ENCODE data around the gene CEP78. TPM values are rescaled to one million over a fixed set of nuclear protein-coding genes. Genes with fewer than 3 reads are reported as not detected.
"Not testable (repeated sequence)": the region's sequence is repeated elsewhere in the genome, so short reads cannot be mapped to it uniquely, and the experiment has no call there.

The CEP78 gene
- total RNA-seq, 2 donors from 2014 or later = 16.4 to 18.9 TPM

GRCh38 chr9:78213712-78214111 lies 22.2 kb upstream of the CEP78 start:
- Mint-ChIP-seq H3K27ac (no peak overlapping the region), H3K27me3 (peaks cover 2% of the 10 kb centered on the region), H3K4me1 (peaks cover 33% of the 10 kb centered on the region), H3K4me3 (no peak overlapping the region), H3K36me3 (ENCODE audit: low read depth) (no peaks in the 10 kb centered on the region)
- no peak for DNase-seq
- peak; percentile 69 for ATAC-seq
- no peaks in the 10 kb centered on the region for H3K9me3 ChIP-seq (ENCODE audit: control insufficient read depth, low read length, poor library complexity, severe bottlenecking)

- no peak overlapping the region for H3K27ac Mint-ChIP-seq
- no peaks in the 10 kb centered on the region for H3K36me3 Mint-ChIP-seq (ENCODE audit: low read depth)
- ATAC-seq (no peak), DNase-seq (no peak)
- peaks cover 31% of the 10 kb centered on the region for H3K4me1 Mint-ChIP-seq
- H3K9me3 ChIP-seq (ENCODE audit: control insufficient read depth, low read length, poor library complexity, severe bottlenecking) = no peaks in the 10 kb centered on the region
- H3K4me3 Mint-ChIP-seq = no peak overlapping the region
- peaks cover 6% of the 10 kb centered on the region for H3K27me3 Mint-ChIP-seq
Observed at GRCh38 chr9:78214492-78214891, 21.4 kb upstream of the CEP78 start.

- no peaks in the 10 kb centered on the region for H3K9me3 ChIP-seq (ENCODE audit: control insufficient read depth, low read length, poor library complexity, severe bottlenecking)
- DNase-seq (no peak), ATAC-seq (no peak)
- no peak overlapping the region for H3K4me3 Mint-ChIP-seq
- H3K4me1 Mint-ChIP-seq = peaks cover 24% of the 10 kb centered on the region
- H3K36me3 Mint-ChIP-seq (ENCODE audit: low read depth) = no peaks in the 10 kb centered on the region
- peaks cover 8% of the 10 kb centered on the region for H3K27me3 Mint-ChIP-seq
- no peak overlapping the region for H3K27ac Mint-ChIP-seq
Observed at GRCh38 chr9:78215706-78216105, 20.2 kb upstream of the CEP78 start.

GRCh38 chr9:78218890-78219289 lies 17.0 kb upstream of the CEP78 start:
- H3K4me1 Mint-ChIP-seq = peaks cover 2% of the 10 kb centered on the region
- ATAC-seq (no peak), DNase-seq (no peak)
- H3K27ac Mint-ChIP-seq = no peak overlapping the region
- H3K36me3 Mint-ChIP-seq (ENCODE audit: low read depth) = no peaks in the 10 kb centered on the region
- no peaks in the 10 kb centered on the region for H3K9me3 ChIP-seq (ENCODE audit: control insufficient read depth, low read length, poor library complexity, severe bottlenecking)
- no peak overlapping the region for H3K4me3 Mint-ChIP-seq
- H3K27me3 Mint-ChIP-seq = peaks cover 13% of the 10 kb centered on the region

GRCh38 chr9:78221425-78221824 lies 14.4 kb upstream of the CEP78 start:
- no peaks in the 10 kb centered on the region for H3K9me3 ChIP-seq (ENCODE audit: control insufficient read depth, low read length, poor library complexity, severe bottlenecking)
- DNase-seq (no peak), ATAC-seq (no peak)
- no peak overlapping the region for H3K27ac Mint-ChIP-seq
- H3K36me3 Mint-ChIP-seq (ENCODE audit: low read depth) = no peaks in the 10 kb centered on the region
- peaks cover 24% of the 10 kb centered on the region for H3K27me3 Mint-ChIP-seq
- H3K4me1 Mint-ChIP-seq = no peaks in the 10 kb centered on the region
- no peak overlapping the region for H3K4me3 Mint-ChIP-seq

DNA sequence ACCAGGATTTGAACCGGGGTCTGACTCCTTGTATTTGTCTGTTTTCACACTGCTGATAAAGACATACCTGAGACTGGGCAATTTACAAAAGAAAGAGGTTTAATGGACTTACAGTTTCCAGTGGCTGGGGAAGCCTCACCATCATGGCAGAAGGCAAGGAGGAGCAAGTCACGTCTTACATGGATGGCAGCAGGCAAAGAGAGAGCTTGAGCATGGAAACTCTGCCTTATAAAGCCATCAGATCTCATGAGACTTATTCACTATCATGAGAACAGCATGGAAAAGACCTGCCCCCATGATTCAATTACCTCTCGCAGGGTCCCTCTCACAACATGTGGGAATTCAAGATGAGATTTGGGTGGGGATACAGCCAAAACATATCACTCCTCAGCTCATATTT lies 14.0 kb upstream of the CEP78 start:
- not testable (repeated sequence) for H3K36me3 Mint-ChIP-seq (ENCODE audit: low read depth); H3K4me3 Mint-ChIP-seq; H3K9me3 ChIP-seq (ENCODE audit: control insufficient read depth, low read length, poor library complexity, severe bottlenecking); H3K4me1 Mint-ChIP-seq; ATAC-seq; H3K27ac Mint-ChIP-seq; DNase-seq
- peaks cover 25% of the 10 kb centered on the region for H3K27me3 Mint-ChIP-seq

- DNase-seq (no peak), ATAC-seq (no peak)
- no peak overlapping the region for H3K27ac Mint-ChIP-seq
- H3K27me3 Mint-ChIP-seq = peaks cover 18% of the 10 kb centered on the region
- no peak overlapping the region for H3K4me3 Mint-ChIP-seq
- no peaks in the 10 kb centered on the region for H3K36me3 Mint-ChIP-seq (ENCODE audit: low read depth)
- H3K4me1 Mint-ChIP-seq = peaks cover 8% of the 10 kb centered on the region
- H3K9me3 ChIP-seq (ENCODE audit: control insufficient read depth, low read length, poor library complexity, severe bottlenecking) = no peaks in the 10 kb centered on the region
Observed at GRCh38 chr9:78230761-78231160, 5.1 kb upstream of the CEP78 start.

GRCh38 chr9:78232471-78232870 lies 3.4 kb upstream of the CEP78 start:
- H3K9me3 ChIP-seq (ENCODE audit: control insufficient read depth, low read length, poor library complexity, severe bottlenecking); H3K36me3 Mint-ChIP-seq (ENCODE audit: low read depth); H3K27ac Mint-ChIP-seq; H3K4me3 Mint-ChIP-seq; H3K27me3 Mint-ChIP-seq; ATAC-seq; DNase-seq: not testable (repeated sequence)
- peaks cover 17% of the 10 kb centered on the region for H3K4me1 Mint-ChIP-seq

- H3K9me3 ChIP-seq (ENCODE audit: control insufficient read depth, low read length, poor library complexity, severe bottlenecking) = no peaks in the 10 kb centered on the region
- H3K27me3 Mint-ChIP-seq = no peaks in the 10 kb centered on the region
- H3K27ac Mint-ChIP-seq = no peak overlapping the region
- peaks cover 2% of the 10 kb centered on the region for H3K36me3 Mint-ChIP-seq (ENCODE audit: low read depth)
- H3K4me3 Mint-ChIP-seq = no peak overlapping the region
- peaks cover 33% of the 10 kb centered on the region for H3K4me1 Mint-ChIP-seq
- DNase-seq = no peak
- no peak for ATAC-seq
Observed at GRCh38 chr9:78234810-78235209, 1.1 kb upstream of the CEP78 start.

GRCh38 chr9:78235256-78235761 lies 566 bp upstream of the CEP78 start:
- peaks cover 33% of the 10 kb centered on the region for H3K4me1 Mint-ChIP-seq

GRCh38 chr9:78236551-78236910 lies 656 bp downstream of the CEP78 start:
- no peaks in the 10 kb centered on the region for H3K27me3 Mint-ChIP-seq
- H3K4me1 Mint-ChIP-seq = peaks cover 37% of the 10 kb centered on the region
- no peaks in the 10 kb centered on the region for H3K9me3 ChIP-seq (ENCODE audit: control insufficient read depth, low read length, poor library complexity, severe bottlenecking)
- ATAC-seq (no peak), DNase-seq (no peak)
- no peak overlapping the region for H3K4me3 Mint-ChIP-seq
- peaks cover 4% of the 10 kb centered on the region for H3K36me3 Mint-ChIP-seq (ENCODE audit: low read depth)
- H3K27ac Mint-ChIP-seq = no peak overlapping the region

More at GRCh38 chr9:78235256-78235761, 566 bp upstream of the CEP78 start:
- H3K4me3 Mint-ChIP-seq = no peak overlapping the region
- DNase-seq = no peak
- H3K27ac Mint-ChIP-seq = no peak overlapping the region
- H3K9me3 ChIP-seq (ENCODE audit: control insufficient read depth, low read length, poor library complexity, severe bottlenecking) = no peaks in the 10 kb centered on the region
- peaks cover 2% of the 10 kb centered on the region for H3K36me3 Mint-ChIP-seq (ENCODE audit: low read depth)
- H3K27me3 Mint-ChIP-seq = no peaks in the 10 kb centered on the region
- ATAC-seq = no peak

DNA sequence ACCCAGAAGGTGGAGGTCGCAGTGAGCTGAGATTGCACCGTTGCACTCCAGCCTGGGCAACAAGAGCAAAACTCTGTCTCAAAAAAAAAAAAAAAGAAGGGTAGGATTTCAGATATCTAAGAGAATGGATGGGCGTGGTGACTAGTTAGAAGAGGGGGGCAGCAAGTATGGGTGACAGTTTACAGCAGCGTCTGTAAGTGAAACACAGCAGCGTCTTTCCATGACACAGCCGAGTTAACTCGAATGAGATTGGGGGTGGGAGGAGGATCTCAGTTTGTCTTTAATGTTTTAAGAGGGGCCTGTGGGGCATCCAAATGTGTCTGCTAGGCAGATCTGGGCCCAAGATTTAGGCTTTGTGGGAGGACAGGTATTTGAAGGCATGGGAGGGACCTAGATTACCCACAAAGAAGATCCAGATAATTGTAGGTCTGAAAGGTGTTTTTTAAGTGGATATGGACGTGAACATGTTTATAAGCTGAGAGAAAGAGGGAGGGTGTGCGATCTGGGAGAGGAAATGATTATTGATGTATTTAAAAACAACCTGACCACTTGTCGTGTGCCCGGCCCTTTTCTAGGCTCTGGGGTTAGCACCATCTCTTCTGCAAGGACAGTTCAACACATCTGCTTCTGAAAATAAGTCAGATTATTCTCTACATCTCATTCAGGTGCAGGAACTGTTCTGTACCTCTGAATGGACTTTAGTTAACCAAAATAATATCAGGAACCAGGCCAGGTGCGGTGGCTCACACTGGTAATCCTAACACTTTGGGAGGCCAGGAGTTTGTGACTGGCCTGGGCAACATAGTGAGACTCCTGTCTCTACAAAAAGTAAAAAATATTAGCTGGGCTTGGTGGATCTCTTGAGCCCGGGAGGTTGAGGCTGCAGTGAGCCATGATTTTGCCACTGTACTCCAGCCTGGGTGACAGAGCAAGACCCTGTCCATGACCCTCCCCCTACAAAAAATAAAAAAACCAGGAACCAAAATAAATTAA lies 2.5 kb downstream of the CEP78 start:
- DNase-seq = no peak
- peak overlapping the region; percentile 74 for H3K4me3 Mint-ChIP-seq
- H3K9me3 ChIP-seq (ENCODE audit: control insufficient read depth, low read length, poor library complexity, severe bottlenecking) = no peaks in the 10 kb centered on the region
- no peaks in the 10 kb centered on the region for H3K27me3 Mint-ChIP-seq
- peaks cover 46% of the 10 kb centered on the region for H3K4me1 Mint-ChIP-seq
- H3K27ac Mint-ChIP-seq = peak overlapping the region; percentile 82
- H3K36me3 Mint-ChIP-seq (ENCODE audit: low read depth) = peaks cover 4% of the 10 kb centered on the region
- no peak for ATAC-seq

DNA sequence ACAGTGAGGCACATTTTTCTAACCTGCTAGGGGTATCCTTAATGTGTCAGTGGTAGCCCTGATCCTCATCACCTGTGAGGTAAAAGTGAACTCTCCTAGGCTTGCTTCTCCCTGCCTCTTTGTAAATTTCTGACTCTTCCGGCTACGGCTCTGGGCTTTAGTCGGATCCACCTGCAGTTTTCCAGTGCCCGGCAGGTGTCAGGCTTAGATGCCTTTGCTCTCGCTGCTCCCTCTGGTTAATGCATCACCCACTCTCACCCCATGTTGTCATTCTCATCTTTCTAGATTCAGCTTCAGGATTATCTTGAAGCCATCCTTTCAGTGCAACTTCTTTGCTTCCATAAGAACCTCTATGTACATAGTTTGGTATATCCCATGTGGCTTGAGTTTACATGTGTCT lies 3.6 kb downstream of the CEP78 start:
- Mint-ChIP-seq H3K27me3 (no peaks in the 10 kb centered on the region), H3K36me3 (ENCODE audit: low read depth) (peaks cover 4% of the 10 kb centered on the region), H3K4me3 (peak overlapping the region; percentile 41), H3K4me1 (peaks cover 46% of the 10 kb centered on the region), H3K27ac (peak overlapping the region; percentile 49)
- ATAC-seq (no peak), DNase-seq (no peak)
- H3K9me3 ChIP-seq (ENCODE audit: control insufficient read depth, low read length, poor library complexity, severe bottlenecking) = no peaks in the 10 kb centered on the region

DNA sequence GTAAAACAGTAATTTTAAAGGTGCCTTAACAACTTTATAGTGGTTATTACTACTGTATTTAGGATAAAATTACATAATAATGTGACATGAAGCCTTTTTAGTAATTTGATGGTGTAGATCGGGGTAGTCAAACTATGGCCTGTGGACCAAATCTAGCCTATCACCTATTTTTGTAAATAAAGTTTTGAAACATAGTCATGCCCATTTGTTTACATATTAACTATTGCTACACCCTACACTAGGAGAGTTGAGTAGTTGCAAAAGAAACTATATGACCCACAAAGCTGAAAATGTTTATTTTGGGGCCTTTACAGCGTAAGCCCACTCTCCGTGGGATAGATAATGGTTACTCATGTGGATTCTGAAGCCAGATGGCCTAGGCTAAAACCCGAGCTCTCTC lies 6.2 kb downstream of the CEP78 start:
- Mint-ChIP-seq H3K4me1 (peaks cover 34% of the 10 kb centered on the region), H3K27ac (no peak overlapping the region), H3K4me3 (no peak overlapping the region), H3K36me3 (ENCODE audit: low read depth) (peaks cover 7% of the 10 kb centered on the region), H3K27me3 (no peaks in the 10 kb centered on the region)
- ATAC-seq (no peak), DNase-seq (no peak)
- no peaks in the 10 kb centered on the region for H3K9me3 ChIP-seq (ENCODE audit: control insufficient read depth, low read length, poor library complexity, severe bottlenecking)

Data from T-helper 17 cell (primary cell).